Measurements from ENCODE around the gene PCDHGB1.
"Not testable (repeated sequence)": the region's sequence is repeated elsewhere in the genome, so short reads cannot be mapped to it uniquely, and the experiment has no call there.

PCDHGB1 gene

DNA sequence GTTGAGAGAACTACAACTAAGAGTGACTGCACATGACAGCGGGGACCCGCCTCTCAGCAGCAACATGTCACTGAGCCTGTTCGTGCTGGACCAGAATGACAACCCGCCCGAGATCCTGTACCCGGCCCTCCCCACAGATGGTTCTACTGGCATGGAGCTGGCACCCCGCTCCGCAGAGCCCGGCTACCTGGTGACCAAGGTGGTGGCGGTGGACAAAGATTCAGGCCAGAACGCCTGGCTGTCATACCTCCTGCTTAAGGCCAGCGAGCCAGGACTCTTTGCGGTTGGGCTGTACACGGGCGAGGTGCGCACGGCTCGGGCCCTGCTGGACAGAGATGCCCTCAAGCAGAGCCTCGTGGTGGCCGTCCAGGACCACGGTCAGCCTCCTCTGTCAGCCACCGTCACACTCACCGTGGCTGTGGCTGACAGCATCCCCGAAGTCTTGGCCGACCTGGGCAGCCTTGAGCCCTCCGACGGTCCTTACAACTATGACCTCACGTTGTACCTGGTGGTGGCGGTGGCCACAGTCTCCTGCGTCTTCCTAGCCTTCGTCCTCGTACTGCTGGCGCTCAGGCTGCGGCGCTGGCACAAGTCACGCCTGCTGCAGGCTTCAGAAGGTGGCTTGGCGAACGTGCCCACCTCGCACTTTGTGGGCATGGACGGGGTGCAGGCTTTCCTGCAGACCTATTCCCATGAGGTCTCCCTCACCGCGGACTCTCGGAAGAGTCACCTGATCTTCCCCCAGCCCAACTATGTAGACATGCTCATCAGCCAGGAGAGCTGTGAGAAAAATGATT lies 34.8 kb downstream of the PCDHGB1 start:
- no peak for DNase-seq

DNA sequence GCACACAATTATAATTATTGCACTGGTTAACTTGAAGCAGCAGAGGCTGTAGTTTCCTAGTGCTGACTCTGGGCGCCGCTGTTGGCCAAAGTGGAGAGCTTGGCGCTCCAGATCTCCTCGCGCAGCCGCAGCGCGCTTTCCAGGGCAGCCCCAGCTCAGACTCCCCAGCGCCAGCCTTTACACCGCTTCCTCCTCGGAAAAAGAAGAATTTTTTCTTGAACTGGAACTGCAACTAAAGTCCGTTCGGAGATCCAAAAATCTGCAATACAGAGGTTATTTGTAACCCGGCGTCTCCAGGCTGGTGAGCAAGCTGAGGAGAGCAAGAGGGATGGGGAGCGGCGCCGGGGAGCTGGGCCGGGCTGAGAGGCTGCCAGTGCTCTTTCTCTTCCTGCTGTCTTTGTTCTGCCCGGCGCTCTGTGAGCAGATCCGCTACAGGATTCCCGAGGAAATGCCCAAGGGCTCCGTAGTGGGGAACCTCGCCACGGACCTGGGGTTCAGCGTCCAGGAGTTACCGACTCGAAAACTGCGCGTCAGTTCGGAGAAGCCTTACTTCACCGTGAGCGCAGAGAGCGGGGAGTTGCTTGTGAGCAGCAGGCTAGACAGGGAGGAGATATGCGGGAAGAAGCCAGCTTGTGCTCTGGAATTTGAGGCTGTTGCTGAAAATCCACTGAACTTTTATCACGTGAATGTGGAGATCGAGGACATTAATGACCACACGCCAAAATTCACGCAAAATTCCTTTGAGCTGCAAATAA lies 37.8 kb downstream of the PCDHGB1 start, which contains the start of gene PCDHGB4:
Gene PCDHGB4 (plus strand): TSS at position 142 of the 755 bp plus-strand sequence. CDS start 187 bp downstream, at position 329.
- not testable (repeated sequence) for DNase-seq

DNA sequence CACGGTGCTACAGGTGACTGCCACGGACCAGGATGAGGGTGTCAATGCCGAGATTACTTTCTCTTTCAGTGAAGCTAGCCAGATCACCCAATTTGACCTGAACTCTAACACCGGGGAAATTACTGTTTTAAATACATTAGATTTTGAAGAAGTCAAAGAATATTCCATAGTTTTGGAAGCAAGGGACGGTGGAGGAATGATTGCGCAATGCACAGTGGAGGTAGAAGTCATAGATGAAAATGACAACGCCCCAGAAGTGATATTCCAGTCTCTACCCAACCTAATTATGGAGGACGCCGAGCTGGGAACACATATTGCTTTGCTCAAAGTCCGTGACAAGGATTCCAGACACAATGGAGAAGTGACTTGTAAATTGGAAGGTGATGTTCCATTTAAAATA lies 38.8 kb downstream of the PCDHGB1 start:
- no peak for DNase-seq

DNA sequence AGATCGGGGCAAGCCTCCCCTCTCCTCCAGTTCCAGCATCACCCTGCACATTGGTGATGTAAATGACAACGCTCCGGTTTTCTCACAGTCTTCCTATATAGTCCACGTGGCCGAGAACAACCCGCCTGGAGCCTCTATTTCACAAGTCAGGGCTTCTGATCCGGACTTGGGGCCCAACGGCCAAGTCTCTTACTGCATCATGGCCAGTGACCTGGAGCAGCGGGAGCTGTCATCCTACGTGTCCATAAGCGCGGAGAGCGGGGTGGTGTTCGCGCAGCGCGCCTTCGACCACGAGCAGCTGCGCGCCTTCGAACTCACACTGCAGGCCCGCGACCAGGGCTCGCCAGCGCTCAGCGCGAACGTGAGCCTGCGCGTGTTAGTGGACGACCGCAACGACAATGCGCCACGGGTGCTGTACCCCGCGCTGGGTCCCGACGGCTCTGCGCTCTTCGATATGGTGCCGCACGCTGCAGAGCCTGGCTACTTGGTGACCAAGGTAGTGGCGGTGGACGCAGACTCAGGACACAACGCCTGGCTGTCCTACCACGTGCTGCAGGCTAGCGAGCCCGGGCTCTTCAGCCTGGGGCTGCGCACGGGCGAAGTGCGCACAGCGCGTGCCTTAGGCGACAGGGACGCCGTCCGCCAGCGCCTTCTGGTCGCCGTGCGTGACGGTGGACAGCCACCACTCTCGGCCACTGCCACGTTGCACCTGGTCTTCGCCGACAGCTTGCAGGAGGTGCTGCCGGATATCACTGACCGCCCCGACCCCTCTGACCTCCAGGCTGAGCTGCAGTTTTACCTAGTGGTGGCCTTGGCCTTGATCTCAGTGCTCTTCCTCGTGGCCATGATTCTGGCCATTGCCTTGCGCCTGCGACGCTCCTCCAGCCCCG lies 39.5 kb downstream of the PCDHGB1 start:
- DNase-seq: no peak

DNA sequence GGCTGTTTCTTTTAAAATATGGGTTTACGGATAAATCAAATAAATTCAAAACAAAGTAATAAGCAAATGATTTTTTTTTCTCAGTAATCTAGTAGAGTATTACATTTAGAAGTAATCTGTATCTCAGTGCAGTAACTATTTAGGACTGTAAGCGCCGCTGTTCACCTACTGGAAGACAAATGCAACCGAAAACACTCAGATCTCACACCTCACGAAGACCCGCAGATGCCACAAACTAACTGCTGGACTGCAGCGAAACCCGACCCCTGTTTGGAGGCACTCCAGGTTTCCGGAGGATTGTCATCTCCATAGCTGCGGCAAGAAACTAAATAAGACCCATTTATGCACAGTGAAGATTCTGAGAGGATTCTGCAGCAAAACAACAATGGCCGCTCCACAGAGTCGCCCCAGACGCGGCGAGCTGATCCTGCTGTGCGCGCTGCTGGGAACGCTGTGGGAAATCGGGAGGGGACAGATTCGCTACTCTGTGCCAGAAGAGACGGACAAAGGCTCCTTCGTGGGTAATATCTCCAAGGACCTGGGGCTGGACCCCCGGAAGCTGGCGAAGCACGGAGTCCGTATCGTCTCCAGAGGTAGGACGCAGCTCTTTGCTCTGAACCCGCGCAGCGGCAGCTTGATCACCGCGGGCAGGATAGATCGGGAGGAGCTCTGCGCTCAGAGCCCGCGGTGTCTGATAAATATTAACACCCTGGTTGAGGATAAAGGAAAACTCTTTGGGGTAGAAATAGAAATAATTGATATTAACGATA lies 42.7 kb downstream of the PCDHGB1 start, which contains the start of gene PCDHGA8:
Gene PCDHGA8 (plus strand): TSS at position 205 of the 770 bp plus-strand sequence. CDS start 181 bp downstream, at position 386.
- DNase-seq: no peak

DNA sequence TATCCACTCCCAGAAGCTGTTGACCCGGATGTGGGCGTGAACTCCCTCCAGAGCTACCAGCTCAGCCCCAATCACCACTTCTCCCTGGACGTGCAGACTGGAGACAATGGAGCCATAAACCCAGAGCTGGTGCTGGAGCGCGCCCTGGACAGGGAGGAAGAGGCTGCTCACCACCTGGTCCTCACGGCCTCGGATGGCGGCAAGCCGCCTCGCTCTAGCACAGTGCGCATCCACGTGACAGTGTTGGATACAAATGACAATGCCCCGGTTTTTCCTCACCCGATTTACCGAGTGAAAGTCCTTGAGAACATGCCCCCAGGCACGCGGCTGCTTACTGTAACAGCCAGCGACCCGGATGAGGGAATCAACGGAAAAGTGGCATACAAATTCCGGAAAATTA lies 43.4 kb downstream of the PCDHGB1 start:
- DNase-seq: no peak

DNA sequence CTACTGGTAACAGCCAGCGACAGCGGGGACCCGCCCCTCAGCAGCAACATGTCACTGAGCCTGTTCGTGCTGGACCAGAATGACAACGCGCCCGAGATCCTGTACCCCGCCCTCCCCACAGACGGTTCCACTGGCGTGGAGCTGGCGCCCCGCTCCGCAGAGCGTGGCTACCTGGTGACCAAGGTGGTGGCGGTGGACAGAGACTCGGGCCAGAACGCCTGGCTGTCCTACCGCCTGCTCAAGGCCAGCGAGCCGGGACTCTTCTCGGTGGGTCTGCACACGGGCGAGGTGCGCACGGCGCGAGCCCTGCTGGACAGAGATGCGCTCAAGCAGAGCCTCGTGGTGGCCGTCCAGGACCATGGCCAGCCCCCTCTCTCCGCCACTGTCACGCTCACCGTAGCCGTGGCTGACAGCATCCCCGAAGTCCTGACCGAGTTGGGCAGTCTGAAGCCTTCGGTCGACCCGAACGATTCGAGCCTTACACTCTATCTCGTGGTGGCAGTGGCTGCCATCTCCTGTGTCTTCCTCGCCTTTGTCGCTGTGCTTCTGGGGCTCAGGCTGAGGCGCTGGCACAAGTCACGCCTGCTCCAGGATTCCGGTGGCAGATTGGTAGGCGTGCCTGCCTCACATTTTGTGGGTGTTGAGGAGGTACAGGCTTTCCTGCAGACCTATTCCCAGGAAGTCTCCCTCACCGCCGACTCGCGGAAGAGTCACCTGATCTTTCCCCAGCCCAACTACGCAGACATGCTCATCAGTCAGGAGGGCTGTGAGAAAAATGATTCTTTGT lies 44.7 kb downstream of the PCDHGB1 start:
- DNase-seq: not testable (repeated sequence)

DNA sequence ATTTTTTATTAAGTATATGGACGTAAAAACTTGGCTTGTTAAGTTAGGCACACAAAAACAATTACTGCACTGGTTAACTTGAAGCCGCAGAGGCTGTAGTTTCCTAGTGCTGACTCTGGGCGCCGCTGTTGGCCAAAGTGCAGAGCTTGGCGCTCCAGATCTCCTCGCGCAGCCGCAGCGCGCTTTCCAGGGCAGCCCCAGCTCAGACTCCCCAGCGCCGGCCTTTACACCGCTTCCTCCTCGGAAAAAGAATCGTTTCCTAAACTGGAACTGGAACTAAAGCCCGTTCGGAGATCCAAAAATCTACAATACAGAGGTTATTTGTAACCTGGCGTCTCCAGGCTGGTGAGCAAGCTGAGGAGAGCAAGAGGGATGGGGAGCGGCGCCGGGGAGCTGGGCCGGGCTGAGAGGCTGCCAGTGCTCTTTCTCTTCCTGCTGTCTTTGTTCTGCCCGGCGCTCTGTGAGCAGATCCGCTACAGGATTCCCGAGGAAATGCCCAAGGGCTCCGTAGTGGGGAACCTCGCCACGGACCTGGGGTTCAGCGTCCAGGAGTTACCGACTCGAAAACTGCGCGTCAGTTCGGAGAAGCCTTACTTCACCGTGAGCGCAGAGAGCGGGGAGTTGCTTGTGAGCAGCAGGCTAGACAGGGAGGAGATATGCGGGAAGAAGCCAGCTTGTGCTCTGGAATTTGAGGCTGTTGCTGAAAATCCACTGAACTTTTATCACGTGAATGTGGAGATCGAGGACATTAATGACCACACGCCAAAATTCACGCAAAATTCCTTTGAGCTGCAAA lies 48.1 kb downstream of the PCDHGB1 start, which contains the start of gene PCDHGB5:
Gene PCDHGB5 (plus strand): TSS at position 192 of the 796 bp plus-strand sequence. CDS start 181 bp downstream, at position 373.
- not testable (repeated sequence) for DNase-seq

DNA sequence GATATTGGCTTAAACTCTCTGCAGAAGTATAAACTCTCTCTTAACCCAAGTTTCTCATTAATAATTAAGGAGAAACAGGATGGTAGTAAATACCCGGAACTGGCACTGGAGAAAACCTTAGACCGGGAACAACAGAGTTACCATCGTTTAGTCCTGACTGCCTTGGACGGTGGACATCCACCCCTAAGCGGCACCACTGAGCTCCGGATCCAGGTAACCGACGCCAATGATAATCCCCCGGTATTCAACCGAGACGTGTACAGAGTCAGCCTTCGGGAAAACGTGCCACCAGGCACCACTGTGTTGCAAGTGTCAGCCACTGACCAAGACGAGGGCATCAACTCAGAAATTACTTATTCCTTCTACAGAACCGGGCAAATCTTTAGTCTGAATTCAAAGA lies 48.7 kb downstream of the PCDHGB1 start:
- no peak for DNase-seq

DNA sequence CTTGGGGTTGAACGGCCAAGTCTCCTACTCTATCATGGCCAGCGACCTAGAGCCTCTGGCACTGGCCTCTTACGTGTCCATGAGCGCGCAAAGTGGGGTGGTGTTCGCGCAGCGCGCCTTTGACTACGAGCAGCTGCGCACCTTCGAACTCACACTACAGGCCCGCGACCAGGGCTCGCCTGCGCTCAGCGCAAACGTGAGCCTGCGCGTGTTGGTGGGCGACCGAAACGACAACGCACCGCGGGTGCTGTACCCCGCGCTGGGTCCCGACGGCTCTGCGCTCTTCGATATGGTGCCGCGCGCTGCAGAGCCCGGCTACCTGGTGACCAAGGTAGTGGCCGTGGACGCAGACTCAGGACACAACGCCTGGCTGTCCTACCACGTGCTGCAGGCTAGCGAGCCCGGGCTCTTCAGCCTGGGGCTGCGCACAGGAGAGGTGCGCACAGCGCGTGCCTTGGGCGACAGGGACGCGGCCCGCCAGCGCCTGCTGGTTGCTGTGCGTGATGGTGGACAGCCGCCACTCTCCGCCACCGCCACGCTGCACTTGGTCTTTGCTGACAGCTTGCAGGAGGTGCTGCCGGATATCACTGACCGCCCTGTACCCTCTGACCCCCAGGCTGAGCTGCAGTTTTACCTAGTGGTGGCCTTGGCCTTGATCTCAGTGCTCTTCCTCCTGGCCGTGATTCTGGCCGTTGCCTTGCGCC lies 49.8 kb downstream of the PCDHGB1 start:
- DNase-seq: no peak

Measured in NCI-H2081 (cell line).